ENCODE data around the gene CMYA5.
"Not testable (repeated sequence)": the region's sequence is repeated elsewhere in the genome, so short reads cannot be mapped to it uniquely, and the experiment has no call there.

CMYA5 gene

DNA sequence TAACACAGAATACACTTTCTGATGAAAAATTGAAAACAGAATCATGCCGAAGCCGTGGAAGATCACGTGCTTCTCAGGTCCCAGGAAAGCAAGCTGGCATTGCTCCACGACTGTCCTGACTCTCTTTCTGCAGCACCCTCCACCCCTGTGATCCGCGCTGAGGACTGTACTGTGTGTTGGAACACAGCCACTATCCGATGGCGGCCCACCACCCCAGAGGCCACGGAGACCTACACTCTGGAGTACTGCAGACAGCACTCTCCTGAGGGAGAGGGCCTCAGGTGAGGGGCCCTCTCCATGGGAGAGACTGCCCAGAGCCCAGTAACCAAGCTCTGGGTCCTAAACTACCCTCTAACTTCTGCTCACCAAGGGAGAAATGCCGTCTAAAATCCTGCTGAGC, 73.3 kb downstream of the CMYA5 start:
- no peaks in the 10 kb centered on the region for H3K9me3 ChIP-seq (ENCODE audit: control insufficient read depth, low read length)
- WGBS, 2 experiments, result 90 to 94% methylated on average over 10 of the region's 10 CpGs

DNA sequence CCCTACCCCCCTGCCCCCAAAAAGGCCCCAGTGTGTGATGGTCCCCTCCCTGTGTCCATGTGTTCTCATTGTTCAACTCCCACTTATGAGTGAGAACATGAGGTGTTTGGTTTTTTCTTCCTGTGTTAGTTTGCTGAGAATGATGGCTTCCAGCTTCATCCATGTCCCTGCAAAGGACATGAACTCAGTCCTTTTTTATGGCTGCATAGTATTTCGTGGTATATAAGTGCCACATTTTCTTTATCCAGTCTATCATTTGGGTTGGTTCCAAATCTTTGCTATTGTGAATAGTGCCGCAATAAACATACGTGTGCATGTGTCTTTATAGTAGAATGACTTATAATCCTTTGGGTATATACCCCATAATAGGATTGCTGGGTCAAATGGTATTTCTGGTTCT, 74.5 kb downstream of the CMYA5 start:
- not testable (repeated sequence) for H3K27ac ChIP-seq (ENCODE audit: insufficient read depth, low read depth, low read length, poor library complexity, severe bottlenecking); H3K4me3 ChIP-seq (ENCODE audit: insufficient read depth, low read depth, low read length); H3K27me3 ChIP-seq (ENCODE audit: control insufficient read depth, insufficient read depth, low read length, poor library complexity, severe bottlenecking); H3K36me3 ChIP-seq (ENCODE audit: control insufficient read depth, insufficient read depth, low read length); H3K4me1 ChIP-seq (ENCODE audit: control insufficient read depth, insufficient read depth, low read length); H3K9me3 ChIP-seq (ENCODE audit: control insufficient read depth, low read length)
- 81 to 93% methylated on average over 3 of the region's 3 CpGs for WGBS, 2 experiments

More for the DNA sequence above, 73.3 kb downstream of the CMYA5 start:
- Histone ChIP-seq H3K27ac (ENCODE audit: insufficient read depth, low read depth, low read length, poor library complexity, severe bottlenecking) (no peak overlapping the region), H3K27me3 (ENCODE audit: control insufficient read depth, insufficient read depth, low read length, poor library complexity, severe bottlenecking) (no peaks in the 10 kb centered on the region), H3K4me3 (ENCODE audit: insufficient read depth, low read depth, low read length) (no peak overlapping the region), H3K4me1 (ENCODE audit: control insufficient read depth, insufficient read depth, low read length) (no peaks in the 10 kb centered on the region), H3K36me3 (ENCODE audit: control insufficient read depth, insufficient read depth, low read length) (no peaks in the 10 kb centered on the region)

DNA sequence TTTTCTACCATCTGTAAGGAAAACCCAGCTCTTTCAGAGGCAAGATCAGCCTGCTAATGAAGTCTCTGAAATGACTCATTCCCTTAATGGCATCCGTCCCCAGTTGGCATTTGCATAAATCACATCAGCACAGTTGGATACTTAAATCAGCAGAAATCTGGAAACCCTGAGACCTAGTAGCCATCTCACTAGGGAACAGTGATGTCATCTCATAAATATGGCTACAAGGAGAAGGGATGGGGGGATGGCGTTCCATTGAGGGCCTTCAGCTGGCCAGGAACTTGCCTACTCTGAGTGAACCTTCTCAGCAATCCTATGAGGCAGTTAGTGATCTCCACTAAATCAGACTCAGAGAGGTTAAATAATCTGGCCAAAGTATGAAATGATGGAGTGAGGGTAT, 81.8 kb downstream of the CMYA5 start:
- no peaks in the 10 kb centered on the region for H3K4me1 ChIP-seq (ENCODE audit: control insufficient read depth, insufficient read depth, low read length)
- no peaks in the 10 kb centered on the region for H3K27me3 ChIP-seq (ENCODE audit: control insufficient read depth, insufficient read depth, low read length, poor library complexity, severe bottlenecking)
- no peaks in the 10 kb centered on the region for H3K36me3 ChIP-seq (ENCODE audit: control insufficient read depth, insufficient read depth, low read length)
- no peak overlapping the region for H3K27ac ChIP-seq (ENCODE audit: insufficient read depth, low read depth, low read length, poor library complexity, severe bottlenecking)
- WGBS, 2 experiments, result 73 to 78% methylated on average over 2 of the region's 2 CpGs
- H3K9me3 ChIP-seq (ENCODE audit: control insufficient read depth, low read length), result no peaks in the 10 kb centered on the region
- H3K4me3 ChIP-seq (ENCODE audit: insufficient read depth, low read depth, low read length), result no peak overlapping the region

DNA sequence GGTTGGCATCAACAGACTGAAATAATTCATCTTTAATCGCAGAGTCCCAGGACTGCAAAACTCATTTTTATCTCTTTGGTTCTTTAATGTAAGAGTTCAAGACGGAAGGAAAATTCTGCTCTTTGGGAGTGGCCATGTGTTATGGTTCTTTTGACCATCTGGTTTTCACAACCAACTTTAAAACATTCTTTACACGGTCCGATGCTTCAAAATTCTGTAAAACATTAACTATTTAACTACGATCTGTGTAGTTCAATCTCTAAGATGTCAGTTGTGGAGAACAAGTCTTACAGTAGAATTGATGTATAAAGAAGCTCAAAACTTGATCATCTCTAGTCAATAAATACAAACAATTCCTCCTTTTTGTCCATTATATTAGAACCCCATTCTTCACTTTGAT, 83.0 kb downstream of the CMYA5 start:
- H3K27me3 ChIP-seq (ENCODE audit: control insufficient read depth, insufficient read depth, low read length, poor library complexity, severe bottlenecking), result no peaks in the 10 kb centered on the region
- H3K36me3 ChIP-seq (ENCODE audit: control insufficient read depth, insufficient read depth, low read length), result no peaks in the 10 kb centered on the region
- H3K27ac ChIP-seq (ENCODE audit: insufficient read depth, low read depth, low read length, poor library complexity, severe bottlenecking), result no peak overlapping the region
- no peak overlapping the region for H3K4me3 ChIP-seq (ENCODE audit: insufficient read depth, low read depth, low read length)
- WGBS, 2 experiments, result 97 to 98% methylated on average over 3 to 5 of the region's 5 CpGs
- H3K9me3 ChIP-seq (ENCODE audit: control insufficient read depth, low read length), result no peaks in the 10 kb centered on the region
- no peaks in the 10 kb centered on the region for H3K4me1 ChIP-seq (ENCODE audit: control insufficient read depth, insufficient read depth, low read length)

DNA sequence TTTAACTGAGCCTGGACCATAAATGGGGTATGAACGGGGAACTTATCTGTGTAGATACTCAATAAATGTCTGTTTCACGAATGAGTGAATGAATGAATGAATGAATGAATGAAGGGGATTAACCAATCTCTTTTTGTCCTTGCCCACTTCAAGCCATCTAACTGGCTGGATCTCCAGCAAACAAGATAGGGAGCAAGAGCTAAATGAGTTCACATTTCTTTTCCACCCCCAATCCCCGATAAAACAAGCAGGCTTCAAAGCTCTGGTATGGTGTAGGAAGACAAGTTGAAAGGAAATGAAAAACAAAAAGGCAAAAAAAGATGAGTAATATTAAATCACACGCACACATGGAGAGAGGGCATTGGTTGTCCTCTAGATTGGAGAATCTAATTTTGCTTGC, 84.0 kb downstream of the CMYA5 start:
- Histone ChIP-seq H3K4me3 (ENCODE audit: insufficient read depth, low read depth, low read length) (no peak overlapping the region), H3K36me3 (ENCODE audit: control insufficient read depth, insufficient read depth, low read length) (no peaks in the 10 kb centered on the region), H3K27me3 (ENCODE audit: control insufficient read depth, insufficient read depth, low read length, poor library complexity, severe bottlenecking) (no peaks in the 10 kb centered on the region), H3K27ac (ENCODE audit: insufficient read depth, low read depth, low read length, poor library complexity, severe bottlenecking) (no peak overlapping the region), H3K9me3 (ENCODE audit: control insufficient read depth, low read length) (no peaks in the 10 kb centered on the region), H3K4me1 (ENCODE audit: control insufficient read depth, insufficient read depth, low read length) (no peaks in the 10 kb centered on the region)
- WGBS, 2 experiments, result 97 to 99% methylated on average over 4 of the region's 4 CpGs

DNA sequence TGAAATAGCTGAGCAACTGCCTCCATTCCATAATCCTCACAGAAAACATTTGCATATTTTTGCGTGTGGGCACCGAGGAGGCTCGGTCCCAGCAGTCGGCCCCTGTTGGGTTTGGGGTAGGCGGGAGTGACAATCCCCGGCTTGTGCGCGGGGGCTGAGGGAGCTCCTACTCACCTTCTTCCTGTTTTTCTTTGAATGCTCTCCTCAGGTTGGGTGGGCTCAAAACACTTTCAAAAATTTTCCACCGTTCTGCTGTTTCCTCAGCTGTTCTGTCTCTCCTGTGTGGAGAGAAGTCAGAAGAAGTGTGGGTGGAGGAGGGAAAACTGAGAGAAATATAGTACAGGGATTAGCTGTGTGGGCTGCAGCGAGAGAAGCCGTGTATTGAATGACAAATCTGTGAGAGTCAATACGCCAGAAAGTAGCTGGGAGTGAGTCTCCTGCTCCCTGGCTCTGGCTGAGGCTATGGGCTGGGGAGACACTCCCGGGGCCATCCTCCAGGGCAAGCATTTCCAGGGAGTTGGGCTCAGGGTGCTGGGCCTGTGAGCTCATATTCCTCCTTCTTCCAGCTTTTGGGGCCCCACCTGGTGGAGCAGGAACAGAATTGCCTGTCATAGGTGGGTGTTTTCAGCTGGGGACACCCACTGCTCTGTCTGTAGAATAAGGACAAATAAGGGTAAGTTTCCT, 84.7 kb downstream of the CMYA5 start:
- 82% methylated on average over 13 of the region's 13 CpGs for WGBS, 2 experiments

DNA sequence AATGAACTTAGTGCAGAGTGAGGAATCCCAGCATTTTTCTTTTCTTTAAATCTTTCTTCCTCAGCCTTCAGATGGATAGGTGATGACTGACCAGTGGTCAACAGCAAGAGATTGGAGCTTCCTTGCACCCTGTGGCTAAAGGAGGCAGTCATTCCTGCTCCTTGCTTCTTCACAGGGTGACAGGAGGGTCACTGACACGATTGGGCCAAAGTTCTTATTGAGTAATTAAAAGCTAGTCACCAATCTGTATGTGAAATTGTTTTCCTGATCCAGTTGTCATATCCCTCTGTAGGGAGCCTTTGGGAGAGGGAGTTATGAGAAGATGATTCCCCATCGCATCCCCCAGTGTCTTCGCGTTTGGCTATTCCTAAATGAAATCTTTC, 85.2 kb downstream of the CMYA5 start:
- no peaks in the 10 kb centered on the region for H3K36me3 ChIP-seq (ENCODE audit: control insufficient read depth, insufficient read depth, low read length)
- H3K4me1 ChIP-seq (ENCODE audit: control insufficient read depth, insufficient read depth, low read length), result no peaks in the 10 kb centered on the region
- no peaks in the 10 kb centered on the region for H3K27me3 ChIP-seq (ENCODE audit: control insufficient read depth, insufficient read depth, low read length, poor library complexity, severe bottlenecking)
- 82 to 88% methylated on average over 4 of the region's 4 CpGs for WGBS, 2 experiments
- H3K27ac ChIP-seq (ENCODE audit: insufficient read depth, low read depth, low read length, poor library complexity, severe bottlenecking), result no peak overlapping the region
- no peaks in the 10 kb centered on the region for H3K9me3 ChIP-seq (ENCODE audit: control insufficient read depth, low read length)
- no peak overlapping the region for H3K4me3 ChIP-seq (ENCODE audit: insufficient read depth, low read depth, low read length)

More for the DNA sequence above, 84.7 kb downstream of the CMYA5 start:
- H3K27me3 ChIP-seq (ENCODE audit: control insufficient read depth, insufficient read depth, low read length, poor library complexity, severe bottlenecking), result no peaks in the 10 kb centered on the region
- H3K27ac ChIP-seq (ENCODE audit: insufficient read depth, low read depth, low read length, poor library complexity, severe bottlenecking), result no peak overlapping the region
- no peaks in the 10 kb centered on the region for H3K4me1 ChIP-seq (ENCODE audit: control insufficient read depth, insufficient read depth, low read length)
- no peaks in the 10 kb centered on the region for H3K36me3 ChIP-seq (ENCODE audit: control insufficient read depth, insufficient read depth, low read length)
- H3K9me3 ChIP-seq (ENCODE audit: control insufficient read depth, low read length), result no peaks in the 10 kb centered on the region
- H3K4me3 ChIP-seq (ENCODE audit: insufficient read depth, low read depth, low read length), result no peak overlapping the region

DNA sequence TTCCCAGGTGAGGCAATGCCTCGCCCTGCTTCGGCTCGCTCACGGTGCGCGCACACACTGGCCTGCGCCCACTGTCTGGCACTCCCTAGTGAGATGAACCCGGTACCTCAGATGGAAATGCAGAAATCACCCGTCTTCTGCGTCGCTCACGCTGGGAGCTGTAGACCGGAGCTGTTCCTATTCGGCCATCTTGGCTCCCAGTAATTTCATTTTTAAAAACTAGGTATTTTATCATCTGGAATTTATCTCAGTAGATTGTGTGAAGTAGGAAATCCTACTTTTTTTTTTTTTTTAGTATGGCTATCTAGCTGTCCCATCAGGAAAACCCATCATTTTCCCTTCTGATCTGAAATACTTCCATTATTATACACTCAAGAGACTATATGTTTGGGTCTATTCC, 95.1 kb downstream of the CMYA5 start:
- H3K27me3 ChIP-seq (ENCODE audit: control insufficient read depth, insufficient read depth, low read length, poor library complexity, severe bottlenecking); H3K36me3 ChIP-seq (ENCODE audit: control insufficient read depth, insufficient read depth, low read length); H3K9me3 ChIP-seq (ENCODE audit: control insufficient read depth, low read length); H3K4me1 ChIP-seq (ENCODE audit: control insufficient read depth, insufficient read depth, low read length); H3K27ac ChIP-seq (ENCODE audit: insufficient read depth, low read depth, low read length, poor library complexity, severe bottlenecking): not testable (repeated sequence)
- WGBS, 2 experiments, result 54 to 65% methylated on average over 13 to 14 of the region's 14 CpGs
- peak overlapping the region; percentile 3 for H3K4me3 ChIP-seq (ENCODE audit: insufficient read depth, low read depth, low read length)

DNA sequence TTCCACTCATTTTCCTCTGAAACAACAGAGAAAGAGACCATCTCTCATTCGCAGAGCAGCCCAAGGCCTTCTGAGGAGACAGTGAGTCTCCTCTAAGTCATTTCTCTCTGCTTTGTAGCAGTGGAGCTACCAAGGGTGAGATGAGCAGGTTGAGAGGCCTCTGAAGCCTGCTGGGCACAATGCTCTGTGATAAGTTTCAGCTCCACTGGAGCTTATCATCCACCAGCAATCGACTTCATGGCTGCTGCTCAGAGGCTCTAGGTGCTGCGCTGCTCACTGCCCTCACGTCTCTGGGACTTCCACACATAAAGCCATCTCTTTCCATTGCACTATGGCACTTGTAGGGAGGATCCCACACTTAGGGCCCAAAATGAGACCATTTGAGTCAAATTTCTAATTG, 96.3 kb downstream of the CMYA5 start:
- Histone ChIP-seq H3K27me3 (ENCODE audit: control insufficient read depth, insufficient read depth, low read length, poor library complexity, severe bottlenecking) (no peaks in the 10 kb centered on the region), H3K27ac (ENCODE audit: insufficient read depth, low read depth, low read length, poor library complexity, severe bottlenecking) (no peak overlapping the region), H3K36me3 (ENCODE audit: control insufficient read depth, insufficient read depth, low read length) (no peaks in the 10 kb centered on the region), H3K4me3 (ENCODE audit: insufficient read depth, low read depth, low read length) (no peak overlapping the region), H3K9me3 (ENCODE audit: control insufficient read depth, low read length) (no peaks in the 10 kb centered on the region), H3K4me1 (ENCODE audit: control insufficient read depth, insufficient read depth, low read length) (no peaks in the 10 kb centered on the region)
- WGBS, 2 experiments, result 94 to 98% methylated on average over 4 of the region's 4 CpGs

DNA sequence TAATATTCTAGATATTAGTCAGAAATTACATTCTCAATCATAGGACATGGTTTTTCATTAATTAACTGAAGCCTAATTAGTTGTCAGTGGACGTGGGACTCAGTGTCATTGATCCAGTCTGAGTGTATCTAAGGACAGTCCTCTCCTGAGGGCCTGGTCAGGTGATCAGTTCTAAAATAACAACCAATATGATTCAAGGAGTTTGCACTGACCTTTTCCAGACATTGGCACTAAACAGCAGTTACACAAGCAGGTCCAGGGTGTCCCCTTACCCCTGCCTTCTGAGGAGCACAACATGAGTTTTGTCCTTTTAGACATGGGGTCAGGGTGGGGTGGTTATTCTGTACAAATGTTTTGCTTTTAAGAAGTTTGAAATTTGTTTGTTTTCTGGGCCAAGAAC, 97.8 kb downstream of the CMYA5 start:
- H3K9me3 ChIP-seq (ENCODE audit: control insufficient read depth, low read length), result no peaks in the 10 kb centered on the region
- H3K4me3 ChIP-seq (ENCODE audit: insufficient read depth, low read depth, low read length), result no peak overlapping the region
- 91 to 95% methylated on average over 1 of the region's 1 CpG for WGBS, 2 experiments
- no peaks in the 10 kb centered on the region for H3K36me3 ChIP-seq (ENCODE audit: control insufficient read depth, insufficient read depth, low read length)
- H3K27me3 ChIP-seq (ENCODE audit: control insufficient read depth, insufficient read depth, low read length, poor library complexity, severe bottlenecking), result no peaks in the 10 kb centered on the region
- H3K4me1 ChIP-seq (ENCODE audit: control insufficient read depth, insufficient read depth, low read length), result no peaks in the 10 kb centered on the region
- no peak overlapping the region for H3K27ac ChIP-seq (ENCODE audit: insufficient read depth, low read depth, low read length, poor library complexity, severe bottlenecking)

DNA sequence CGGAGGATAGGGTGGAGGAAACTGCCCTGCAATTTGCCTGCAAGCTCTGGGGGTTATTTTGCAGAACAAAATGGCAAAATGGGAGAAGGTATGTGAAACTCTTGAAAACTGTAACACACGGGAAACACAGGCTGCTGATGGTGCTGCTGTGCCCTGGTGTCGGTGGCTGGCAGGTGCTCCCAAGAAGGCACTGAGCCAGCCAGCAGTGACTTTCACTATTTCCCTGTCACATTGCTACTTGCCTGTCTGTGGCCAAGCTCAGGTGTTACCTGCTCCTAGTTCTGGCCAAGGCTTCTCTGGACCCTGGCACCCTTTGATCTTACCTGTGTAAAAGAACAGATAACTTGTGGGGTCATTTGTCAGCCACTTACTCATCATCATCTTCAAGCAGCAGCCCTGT, 102.2 kb downstream of the CMYA5 start:
- H3K4me1 ChIP-seq (ENCODE audit: control insufficient read depth, insufficient read depth, low read length), result no peaks in the 10 kb centered on the region
- H3K4me3 ChIP-seq (ENCODE audit: insufficient read depth, low read depth, low read length), result no peak overlapping the region
- H3K9me3 ChIP-seq (ENCODE audit: control insufficient read depth, low read length), result no peaks in the 10 kb centered on the region
- 92% methylated on average over 3 of the region's 3 CpGs for WGBS, 2 experiments
- no peak overlapping the region for H3K27ac ChIP-seq (ENCODE audit: insufficient read depth, low read depth, low read length, poor library complexity, severe bottlenecking)
- no peaks in the 10 kb centered on the region for H3K36me3 ChIP-seq (ENCODE audit: control insufficient read depth, insufficient read depth, low read length)
- no peaks in the 10 kb centered on the region for H3K27me3 ChIP-seq (ENCODE audit: control insufficient read depth, insufficient read depth, low read length, poor library complexity, severe bottlenecking)
